ENCODE data around the gene NUAK1. TPM values are rescaled to one million over a fixed set of nuclear protein-coding genes. Genes with fewer than 3 reads are reported as not detected.

Gene NUAK1
- not detected for total RNA-seq

DNA sequence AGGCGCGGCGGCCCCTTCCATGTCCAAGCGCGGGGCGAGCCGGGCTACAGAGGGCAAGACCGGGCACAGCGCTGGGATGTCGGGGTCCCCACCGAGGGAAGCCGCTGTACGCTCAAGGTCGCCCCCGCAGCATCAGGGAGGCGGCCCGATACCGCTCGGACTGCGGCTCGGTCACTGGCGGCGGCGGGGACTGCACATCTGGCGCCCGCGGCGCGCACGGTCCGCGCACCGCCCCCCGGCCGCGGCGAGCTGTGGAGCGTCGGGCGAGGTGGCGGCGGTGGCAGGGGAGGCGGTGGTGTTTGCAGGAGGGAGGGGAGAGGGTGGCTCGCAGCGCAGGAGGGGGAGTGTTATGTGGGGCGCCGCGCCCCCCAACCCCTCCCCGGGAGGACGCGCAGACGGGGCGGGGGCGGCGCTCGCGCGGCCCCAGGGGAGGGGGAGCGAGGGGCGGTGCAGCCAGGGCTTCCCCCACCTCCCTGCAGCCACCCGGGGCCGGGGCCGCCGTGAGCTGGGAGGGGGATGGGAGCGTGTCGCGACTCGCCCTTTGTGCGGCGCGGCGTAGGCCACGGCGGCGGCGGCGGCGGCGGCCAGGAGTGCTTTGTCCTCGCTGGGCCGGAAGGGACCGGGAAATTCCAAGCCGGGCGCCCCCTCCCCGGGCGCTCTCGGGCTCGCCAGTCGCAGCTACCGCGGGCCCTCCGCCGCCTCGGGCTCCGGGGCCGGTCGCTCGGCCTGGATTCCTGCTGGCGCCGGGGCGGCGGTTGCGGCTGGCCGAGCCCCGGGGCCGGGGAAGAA, at the start of gene NUAK1:
Gene NUAK1 (minus strand): TSS at position 322 of the 789 bp plus-strand sequence. CDS start 301 bp downstream, at position 21.
- ATAC-seq (peak; percentile 42 to 52), DNase-seq (ENCODE audit: low spot score in 2 of 2) (peak in 1 of 2 donors; percentile 3)
- Mint-ChIP-seq H3K36me3 (peaks cover 6 to 9% of the 10 kb centered on the region in 2 donors), H3K9me3 (no peaks in the 10 kb centered on the region), H3K27ac (no peak within 1 kb of the TSS)

- Mint-ChIP-seq H3K27ac (no peak overlapping the region), H3K36me3 (no peaks in the 10 kb centered on the region), H3K9me3 (no peaks in the 10 kb centered on the region)
- ATAC-seq, result no peak
- no peak for DNase-seq (ENCODE audit: low spot score in 2 of 2)
Observed at GRCh38 chr12:106188256-106188655, 49.5 kb upstream of the NUAK1 start.

DNA sequence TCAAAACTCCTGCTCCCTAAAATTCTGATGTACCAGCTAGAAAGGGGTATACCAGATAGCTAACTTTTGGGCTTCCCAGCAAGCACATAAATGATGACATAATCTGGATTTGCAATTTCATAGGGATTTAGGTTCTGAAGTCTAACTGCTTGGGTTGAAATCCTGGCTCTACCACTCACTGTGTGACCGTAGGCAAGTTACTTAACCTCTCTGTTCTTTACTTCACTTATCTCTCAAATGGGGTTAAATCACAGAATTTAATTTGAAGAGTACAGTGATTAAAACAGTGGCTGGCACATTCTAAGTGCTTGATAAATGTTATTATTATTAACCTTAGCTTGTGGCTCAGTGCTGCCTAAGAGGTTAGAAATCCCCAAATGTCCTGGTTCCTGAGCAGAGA, 49.1 kb upstream of the NUAK1 start:
- DNase-seq (ENCODE audit: low spot score in 2 of 2), result no peak
- H3K36me3 Mint-ChIP-seq, result no peaks in the 10 kb centered on the region
- no peak for ATAC-seq
- H3K9me3 Mint-ChIP-seq, result no peaks in the 10 kb centered on the region
- no peak overlapping the region for H3K27ac Mint-ChIP-seq

DNA sequence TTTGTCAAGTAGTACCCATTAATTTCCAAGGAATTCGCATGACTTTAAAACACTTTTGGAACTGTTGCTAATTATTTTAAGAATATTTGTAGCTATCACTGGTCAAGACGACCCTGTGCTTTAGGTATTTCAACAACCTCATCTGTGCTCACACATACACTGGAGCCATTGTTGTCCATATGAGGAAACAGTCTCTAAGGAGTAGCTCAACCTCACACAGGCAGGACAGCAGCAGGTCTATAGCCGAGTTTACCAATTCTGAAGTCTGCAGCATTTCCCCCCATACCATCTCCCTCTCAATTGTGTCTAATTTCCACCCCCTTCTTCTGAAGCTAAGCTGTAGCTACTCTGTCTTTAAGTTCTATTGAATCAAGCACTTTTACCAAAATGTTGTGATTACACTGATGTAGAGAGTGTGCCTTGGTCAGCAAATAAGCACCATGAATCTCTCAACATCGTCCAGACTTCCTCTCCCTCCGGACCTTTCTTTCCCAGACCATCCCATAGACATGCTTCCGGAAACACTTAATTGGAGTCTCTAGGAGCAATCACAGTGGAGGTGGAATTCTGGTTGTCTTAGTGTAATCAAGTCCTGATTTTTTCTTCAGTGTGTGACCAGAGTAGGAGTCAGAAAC, 48.5 kb upstream of the NUAK1 start:
- no peak overlapping the region for H3K27ac Mint-ChIP-seq
- no peaks in the 10 kb centered on the region for H3K9me3 Mint-ChIP-seq
- H3K36me3 Mint-ChIP-seq, result no peaks in the 10 kb centered on the region
- ATAC-seq, result no peak
- DNase-seq (ENCODE audit: low spot score in 2 of 2), result no peak

DNA sequence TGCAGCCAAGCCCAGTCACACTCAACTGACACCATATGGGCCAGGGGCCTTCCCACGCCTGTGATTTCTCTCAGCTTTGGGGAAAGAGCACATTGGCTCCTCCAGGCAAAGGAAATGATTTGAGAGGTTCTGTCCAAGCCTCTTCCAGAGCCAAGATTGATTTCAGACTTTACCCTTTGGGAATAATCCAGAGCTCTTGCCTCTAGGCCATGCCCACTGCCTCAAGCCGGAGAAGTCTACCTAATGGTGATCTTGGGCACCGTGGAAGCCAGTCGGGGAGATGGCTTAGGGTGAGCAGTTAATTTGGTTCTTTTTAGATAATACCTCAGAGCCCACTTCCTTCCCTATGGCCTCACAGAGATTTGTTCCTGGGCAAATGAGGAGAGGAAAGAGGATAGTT, 45.0 kb upstream of the NUAK1 start:
- DNase-seq (ENCODE audit: low spot score in 2 of 2) (no peak), ATAC-seq (no peak)
- Mint-ChIP-seq H3K27ac (no peak overlapping the region), H3K36me3 (no peaks in the 10 kb centered on the region), H3K9me3 (no peaks in the 10 kb centered on the region)

DNA sequence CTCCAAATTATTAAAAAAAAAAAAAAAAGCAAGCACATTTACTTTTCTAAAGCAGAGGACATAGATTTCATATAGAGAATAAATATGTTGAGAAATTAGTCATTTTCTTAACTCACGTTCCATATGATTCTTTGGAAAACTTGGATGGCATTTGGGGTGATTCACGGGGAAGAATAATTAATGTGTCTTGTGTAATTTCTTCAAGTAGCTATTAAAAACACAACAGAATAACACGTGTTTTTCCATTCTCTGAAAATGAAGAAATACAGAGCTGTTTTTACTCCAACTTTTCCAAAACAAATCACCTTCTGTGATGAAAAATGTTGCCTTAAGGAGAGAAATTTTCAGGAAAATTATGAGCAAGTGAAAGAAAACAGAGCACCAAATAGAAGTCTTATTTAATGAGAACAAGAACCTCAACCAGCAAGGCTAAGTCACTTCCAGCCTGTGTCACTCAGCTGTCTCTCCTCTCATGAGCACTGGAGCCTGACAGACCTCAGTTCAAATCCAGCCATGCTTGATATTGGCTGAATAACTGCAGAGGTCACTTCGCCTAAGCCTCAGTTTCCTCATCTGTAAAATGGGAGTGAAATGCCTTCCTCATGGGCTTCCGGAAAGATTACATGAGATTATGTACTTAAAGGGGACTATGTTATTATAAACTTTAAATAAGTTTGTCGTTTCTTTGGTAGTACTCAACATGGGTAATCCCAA, 42.8 kb upstream of the NUAK1 start:
- ATAC-seq (no peak), DNase-seq (ENCODE audit: low spot score in 2 of 2) (no peak)
- Mint-ChIP-seq H3K27ac (no peak overlapping the region), H3K9me3 (no peaks in the 10 kb centered on the region), H3K36me3 (no peaks in the 10 kb centered on the region)

DNA sequence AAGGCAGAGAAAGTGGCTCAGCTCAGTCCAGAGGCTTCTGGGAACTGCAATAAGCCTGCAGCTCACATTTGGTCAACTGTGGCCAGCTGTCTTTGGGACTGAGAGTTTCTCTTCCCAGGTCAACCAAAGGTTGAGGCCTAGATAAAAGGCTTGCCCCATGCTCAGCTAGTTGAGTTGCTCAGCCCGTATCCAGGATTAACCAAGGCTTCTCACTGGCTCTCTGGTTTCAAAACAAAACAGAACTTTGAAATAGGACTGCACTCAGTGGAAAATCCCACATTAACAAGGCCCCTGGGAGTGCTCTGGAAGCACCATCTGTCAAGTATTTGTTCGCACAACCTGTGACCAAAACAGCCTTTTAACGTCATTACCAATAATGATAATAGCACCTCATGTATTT, 40.3 kb upstream of the NUAK1 start:
- H3K27ac Mint-ChIP-seq, result no peak overlapping the region
- no peaks in the 10 kb centered on the region for H3K9me3 Mint-ChIP-seq
- no peaks in the 10 kb centered on the region for H3K36me3 Mint-ChIP-seq

DNA sequence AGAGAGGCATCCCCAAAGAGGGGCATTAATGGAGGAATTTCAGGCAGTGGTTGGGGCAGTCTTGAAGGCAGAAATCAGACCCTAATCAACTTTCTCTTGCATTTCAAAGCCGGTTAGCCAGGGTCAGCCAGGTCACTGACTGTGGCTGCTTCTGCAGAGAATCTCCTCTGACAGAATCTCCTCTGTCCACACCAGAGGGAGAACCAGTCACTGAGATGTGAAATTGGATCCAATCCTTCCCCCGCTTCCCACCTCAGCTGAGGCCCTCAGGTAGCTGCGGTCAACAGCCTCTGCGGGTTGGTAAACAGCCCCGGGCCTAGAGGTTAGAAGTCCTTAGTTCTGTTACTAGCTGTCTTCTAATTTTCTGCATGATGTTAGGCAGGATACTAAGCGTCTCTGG, 39.8 kb upstream of the NUAK1 start:
- no peak overlapping the region for H3K27ac Mint-ChIP-seq
- no peak for ATAC-seq
- DNase-seq (ENCODE audit: low spot score in 2 of 2), result no peak
- no peaks in the 10 kb centered on the region for H3K36me3 Mint-ChIP-seq
- no peaks in the 10 kb centered on the region for H3K9me3 Mint-ChIP-seq

More for the DNA sequence above, 40.3 kb upstream of the NUAK1 start:
- DNase-seq (ENCODE audit: low spot score in 2 of 2) (no peak), ATAC-seq (no peak)

- H3K27ac Mint-ChIP-seq, result no peak overlapping the region
- no peaks in the 10 kb centered on the region for H3K9me3 Mint-ChIP-seq
- no peak for ATAC-seq
Observed at GRCh38 chr12:106176560-106176959, 37.8 kb upstream of the NUAK1 start.

GRCh38 chr12:106174876-106175275, 36.1 kb upstream of the NUAK1 start:
- H3K9me3 Mint-ChIP-seq, result no peaks in the 10 kb centered on the region
- DNase-seq (ENCODE audit: low spot score in 2 of 2), result no peak
- no peak overlapping the region for H3K27ac Mint-ChIP-seq
- no peaks in the 10 kb centered on the region for H3K36me3 Mint-ChIP-seq
- ATAC-seq, result no peak

More at GRCh38 chr12:106176560-106176959, 37.8 kb upstream of the NUAK1 start:
- no peak for DNase-seq (ENCODE audit: low spot score in 2 of 2)
- H3K36me3 Mint-ChIP-seq, result no peaks in the 10 kb centered on the region

DNA sequence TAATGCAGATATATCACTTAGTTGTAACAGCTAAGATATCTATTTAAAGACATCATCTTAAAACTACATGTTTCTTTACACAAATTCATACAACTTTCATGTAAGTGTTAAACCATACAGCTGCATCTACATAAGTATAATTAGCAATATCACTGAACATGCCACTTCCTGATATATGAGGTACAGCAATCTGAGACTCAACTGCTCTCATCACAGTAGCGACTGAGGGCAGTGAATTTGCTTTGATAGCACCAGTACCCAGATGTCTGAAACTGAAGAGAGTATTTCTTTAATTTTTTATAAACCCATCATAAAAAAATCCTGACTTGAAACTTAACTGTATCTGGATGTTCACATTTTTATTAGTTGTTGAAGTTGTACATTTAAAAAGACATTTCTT, 34.7 kb upstream of the NUAK1 start:
- no peak for DNase-seq (ENCODE audit: low spot score in 2 of 2)
- Mint-ChIP-seq H3K36me3 (peaks cover 0 to 4% of the 10 kb centered on the region in 2 donors), H3K9me3 (peaks cover 0 to 4% of the 10 kb centered on the region in 2 donors), H3K27ac (no peak overlapping the region)
- no peak for ATAC-seq

- peak; percentile 16 to 96 for ATAC-seq
- H3K27ac Mint-ChIP-seq, result no peak overlapping the region
- H3K36me3 Mint-ChIP-seq, result peaks cover 0 to 9% of the 10 kb centered on the region in 2 donors
- DNase-seq (ENCODE audit: low spot score in 2 of 2), result no peak
- H3K9me3 Mint-ChIP-seq, result peaks cover 3 to 8% of the 10 kb centered on the region in 2 donors
Observed at GRCh38 chr12:106171117-106171750, 32.5 kb upstream of the NUAK1 start.

GRCh38 chr12:106170285-106170684, 31.5 kb upstream of the NUAK1 start:
- Mint-ChIP-seq H3K9me3 (peaks cover 5 to 8% of the 10 kb centered on the region in 2 donors), H3K27ac (no peak overlapping the region), H3K36me3 (peaks cover 0 to 9% of the 10 kb centered on the region in 2 donors)
- DNase-seq (ENCODE audit: low spot score in 2 of 2) (no peak), ATAC-seq (no peak)

GRCh38 chr12:106163712-106164111, 25.0 kb upstream of the NUAK1 start:
- Mint-ChIP-seq H3K36me3 (peaks cover 0 to 7% of the 10 kb centered on the region in 2 donors), H3K27ac (no peak overlapping the region), H3K9me3 (peaks cover 5 to 7% of the 10 kb centered on the region in 2 donors)
- ATAC-seq (no peak), DNase-seq (ENCODE audit: low spot score in 2 of 2) (no peak)

GRCh38 chr12:106161491-106161890, 22.7 kb upstream of the NUAK1 start:
- DNase-seq (ENCODE audit: low spot score in 2 of 2) (no peak), ATAC-seq (no peak)
- Mint-ChIP-seq H3K9me3 (peaks cover 0 to 4% of the 10 kb centered on the region in 2 donors), H3K36me3 (no peaks in the 10 kb centered on the region), H3K27ac (no peak overlapping the region)

DNA sequence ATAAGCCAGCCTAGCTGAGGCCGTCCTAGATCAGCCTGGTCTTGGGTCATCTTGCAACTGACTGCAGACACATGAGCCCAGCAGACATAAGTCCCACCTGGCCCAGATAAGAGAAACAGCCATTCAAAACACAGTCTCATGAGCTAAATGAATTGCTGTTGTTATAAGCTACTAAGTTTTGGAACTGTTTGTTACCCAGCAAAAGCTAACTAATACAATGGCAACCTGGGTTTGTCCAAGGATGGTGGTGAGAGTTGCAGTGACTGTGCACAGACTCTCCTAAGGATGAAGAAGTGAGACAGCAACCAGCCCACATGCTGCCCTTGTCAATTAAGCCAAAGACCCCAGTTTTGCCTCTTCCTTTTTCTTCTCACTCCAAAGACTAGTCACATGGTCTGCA, 22.2 kb upstream of the NUAK1 start:
- DNase-seq (ENCODE audit: low spot score in 2 of 2) (no peak), ATAC-seq (no peak)
- Mint-ChIP-seq H3K27ac (no peak overlapping the region), H3K36me3 (no peaks in the 10 kb centered on the region), H3K9me3 (no peaks in the 10 kb centered on the region)

DNA sequence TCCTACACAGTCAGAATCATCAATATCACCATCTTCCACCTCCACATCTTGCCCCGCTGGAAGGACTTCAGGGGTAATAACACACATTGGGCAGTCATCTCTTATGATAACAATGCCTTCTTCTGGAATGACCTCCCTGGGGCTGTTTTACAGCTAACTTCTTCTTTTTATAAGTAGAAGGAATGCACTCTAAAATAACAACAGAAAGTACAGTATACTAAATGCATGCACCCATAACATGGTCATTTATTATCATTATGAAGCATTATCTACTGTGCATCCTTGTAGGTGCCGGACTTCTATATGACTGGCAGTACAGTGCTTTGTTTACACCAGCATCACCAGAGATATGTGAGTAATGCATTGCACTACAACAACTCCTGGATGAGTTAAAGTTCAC, 19.0 kb upstream of the NUAK1 start:
- Mint-ChIP-seq H3K36me3 (no peaks in the 10 kb centered on the region), H3K27ac (no peak overlapping the region), H3K9me3 (no peaks in the 10 kb centered on the region)
- DNase-seq (ENCODE audit: low spot score in 2 of 2), result no peak
- ATAC-seq, result no peak

Data from activated naive CD4-positive, alpha-beta T cell treated with anti-CD3 and anti-CD28 coated beads, Interleukin-2, amount 50 U/mL, for 72 hours (primary cell).